ENCODE data around the gene DOCK1.

The DOCK1 gene

GRCh38 chr10:127184582-127184981 is 279.4 kb downstream of the DOCK1 start:
- no peak for DNase-seq

- DNase-seq: no peak
Measured at GRCh38 chr10:127186813-127187212, 281.6 kb downstream of the DOCK1 start.

- DNase-seq: no peak
Measured at GRCh38 chr10:127189226-127189625, 284.0 kb downstream of the DOCK1 start.

GRCh38 chr10:127190427-127190826 is 285.2 kb downstream of the DOCK1 start:
- DNase-seq: no peak

GRCh38 chr10:127193125-127193524 is 287.9 kb downstream of the DOCK1 start:
- peak; percentile 70 for DNase-seq

GRCh38 chr10:127194111-127194510 is 288.9 kb downstream of the DOCK1 start:
- no peak for DNase-seq

- DNase-seq: no peak
Measured at GRCh38 chr10:127194599-127194998, 289.4 kb downstream of the DOCK1 start.

GRCh38 chr10:127195041-127195506 is 289.8 kb downstream of the DOCK1 start:
- DNase-seq: peak; percentile 18

- no peak for DNase-seq
Measured at GRCh38 chr10:127195571-127196281, 290.5 kb downstream of the DOCK1 start.

GRCh38 chr10:127196282-127197153 is 291.3 kb downstream of the DOCK1 start, which contains the start of gene INSYN2A:
Gene INSYN2A (minus strand): TSS chr10:127196591. CDS start chr10:127176395, 20,196 bp downstream.
- peak; percentile 64 for DNase-seq

GRCh38 chr10:127197154-127197432 is 291.9 kb downstream of the DOCK1 start:
- peak; percentile 3 for DNase-seq

GRCh38 chr10:127198307-127198706 is 293.1 kb downstream of the DOCK1 start:
- no peak for DNase-seq

GRCh38 chr10:127198721-127199120 is 293.5 kb downstream of the DOCK1 start:
- peak; percentile 3 for DNase-seq

- no peak for DNase-seq
Measured at GRCh38 chr10:127200646-127201045, 295.4 kb downstream of the DOCK1 start.

- no peak for DNase-seq
Measured at GRCh38 chr10:127203067-127203466, 297.8 kb downstream of the DOCK1 start.

GRCh38 chr10:127207081-127207480 is 301.9 kb downstream of the DOCK1 start:
- no peak for DNase-seq

GRCh38 chr10:127210936-127211466 is 305.8 kb downstream of the DOCK1 start:
- DNase-seq: no peak

GRCh38 chr10:127215866-127216265 is 310.6 kb downstream of the DOCK1 start:
- peak; percentile 11 for DNase-seq

GRCh38 chr10:127216274-127216673 is 311.0 kb downstream of the DOCK1 start:
- no peak for DNase-seq

GRCh38 chr10:127216786-127217185 is 311.6 kb downstream of the DOCK1 start:
- peak; percentile 14 for DNase-seq

GRCh38 chr10:127218658-127219057 is 313.4 kb downstream of the DOCK1 start:
- DNase-seq: no peak

- no peak for DNase-seq
Measured at GRCh38 chr10:127221281-127221680, 316.1 kb downstream of the DOCK1 start.

GRCh38 chr10:127227027-127227426 is 321.8 kb downstream of the DOCK1 start:
- DNase-seq: no peak

GRCh38 chr10:127227663-127228062 is 322.4 kb downstream of the DOCK1 start:
- no peak for DNase-seq
